H9 (cell line): ENCODE data around the gene PRDM11. TPM values are rescaled to one million over a fixed set of nuclear protein-coding genes. Genes with fewer than 3 reads are reported as not detected.

ENCODE experiments used
- DNase-seq: peaks from one replicate; pipeline ENCODE4 v3.0.0-alpha.2; 2017
- H2AFZ ChIP-seq: one replicate; pipeline ENCODE4 v1.6.1; 2013; ENCODE audit warnings: mild to moderate bottlenecking, low read length, control low read depth, moderate library complexity
- H2AK5ac ChIP-seq: 2 replicates; pipeline ENCODE4 v1.6.1; 2013; ENCODE audit warnings: low read length, control low read depth, mixed read lengths; ENCODE audit not compliant: insufficient read length
- H2BK120ac ChIP-seq: one replicate; pipeline ENCODE4 v1.6.1; 2013; ENCODE audit warnings: low read depth, mild to moderate bottlenecking, low read length, control low read depth, inconsistent platforms; ENCODE audit not compliant: poor library complexity, severe bottlenecking
- H2BK12ac ChIP-seq: 2 replicates; pipeline ENCODE4 v1.6.1; 2013; ENCODE audit warnings: low read length, control low read depth, mixed read lengths, low read depth; ENCODE audit not compliant: insufficient read length
- H2BK15ac ChIP-seq: 2 replicates; pipeline ENCODE4 v1.6.1; 2013; ENCODE audit warnings: low read depth, low read length, control low read depth
- H2BK20ac ChIP-seq: one replicate; pipeline ENCODE4 v1.6.1; 2013; ENCODE audit warnings: low read depth, mild to moderate bottlenecking, low read length, control low read depth, inconsistent platforms; ENCODE audit not compliant: poor library complexity, severe bottlenecking
- H2BK5ac ChIP-seq: 2 replicates; pipeline ENCODE4 v1.6.1; 2013; ENCODE audit warnings: low read length, control low read depth, mixed read lengths; ENCODE audit not compliant: insufficient read length
- H3K14ac ChIP-seq: 2 replicates; pipeline ENCODE4 v1.6.1; 2013; ENCODE audit warnings: low read length, control low read depth; ENCODE audit not compliant: insufficient read depth
- H3K18ac ChIP-seq: 2 replicates; pipeline ENCODE4 v1.6.1; 2013; ENCODE audit warnings: low read depth, mild to moderate bottlenecking, mixed read lengths, low read length, control low read depth; ENCODE audit not compliant: insufficient read length
- H3K23ac ChIP-seq: 2 replicates; pipeline ENCODE4 v1.6.1; 2013; ENCODE audit warnings: low read length, control low read depth, mixed read lengths, low read depth; ENCODE audit not compliant: insufficient read length
- H3K23me2 ChIP-seq: 2 replicates; pipeline ENCODE4 v1.6.1; 2013; ENCODE audit warnings: low read depth, mild to moderate bottlenecking, mixed read lengths, low read length, control low read depth; ENCODE audit not compliant: insufficient read length, poor library complexity, severe bottlenecking
- H3K27ac ChIP-seq: 2 replicates; pipeline ENCODE4 v1.5.1; 2013; ENCODE audit warnings: low read length, control low read depth, mixed read lengths, low read depth; ENCODE audit not compliant: insufficient read length
- H3K27me3 ChIP-seq: 2 replicates; pipeline ENCODE4 v1.6.1; 2013; ENCODE audit warnings: low read length, control low read depth, inconsistent platforms; ENCODE audit not compliant: insufficient read depth
- H3K4ac ChIP-seq: 2 replicates; pipeline ENCODE4 v1.6.1; 2013; ENCODE audit warnings: low read depth, mild to moderate bottlenecking, control low read depth, inconsistent platforms, low read length, moderate library complexity
- H3K4me1 ChIP-seq: 2 replicates; pipeline ENCODE4 v1.6.1; 2013; ENCODE audit warnings: low read length, control low read depth, inconsistent platforms; ENCODE audit not compliant: insufficient read depth
- H3K4me2 ChIP-seq: 2 replicates; pipeline ENCODE4 v1.6.1; 2013; ENCODE audit warnings: low read length, control low read depth, mixed read lengths; ENCODE audit not compliant: insufficient read length, insufficient read depth
- H3K56ac ChIP-seq: 2 replicates; pipeline ENCODE4 v1.6.1; 2013; ENCODE audit warnings: low read depth, mild to moderate bottlenecking, mixed read lengths, low read length, control low read depth; ENCODE audit not compliant: insufficient read length
- H3K79me1 ChIP-seq: 2 replicates; pipeline ENCODE4 v1.6.1; 2013; ENCODE audit warnings: low read depth, mild to moderate bottlenecking, moderate library complexity, low read length, control low read depth, inconsistent platforms; ENCODE audit not compliant: insufficient read depth, poor library complexity, severe bottlenecking
- H3K79me2 ChIP-seq: 2 replicates; pipeline ENCODE4 v1.6.1; 2013; ENCODE audit warnings: low read length, control low read depth, inconsistent platforms; ENCODE audit not compliant: insufficient read depth
- H3K9ac ChIP-seq: 2 replicates; pipeline ENCODE4 v1.6.1; 2013; ENCODE audit warnings: low read length, control low read depth, mixed read lengths; ENCODE audit not compliant: insufficient read length; ENCODE audit errors: extremely low read depth
- H3K9me3 ChIP-seq: one replicate; pipeline ENCODE4 v1.6.1; 2013; ENCODE audit warnings: low read depth, low read length, inconsistent platforms; ENCODE audit not compliant: control insufficient read depth
- H3T11ph ChIP-seq: one replicate; pipeline ENCODE4 v1.6.1; 2013; ENCODE audit warnings: mild to moderate bottlenecking, low read length, control low read depth, inconsistent platforms
- H4K20me1 ChIP-seq: one replicate; pipeline ENCODE4 v1.6.1; 2013; ENCODE audit not compliant: control insufficient read depth, insufficient read length, insufficient read depth
- H4K5ac ChIP-seq: 2 replicates; pipeline ENCODE4 v1.6.1; 2013; ENCODE audit warnings: low read depth, mild to moderate bottlenecking, mixed read lengths, low read length, control low read depth; ENCODE audit not compliant: insufficient read length
- H4K8ac ChIP-seq: replicated peaks from 2 replicates; pipeline ENCODE4 v1.6.1; 2013; ENCODE audit warnings: low read length, control low read depth, mixed read lengths, low read depth; ENCODE audit not compliant: insufficient read length
- H4K91ac ChIP-seq: 2 replicates; pipeline ENCODE4 v1.6.1; 2013; ENCODE audit warnings: low read depth, mild to moderate bottlenecking, moderate library complexity, mixed read lengths, low read length, control low read depth; ENCODE audit not compliant: insufficient read length
- H3K27ac Mint-ChIP-seq, 3 experiments: 2 replicates in 2 of 3; 3 replicates in 1 of 3; pipeline ENCODE4 v1.8.0; 2020 to 2021; ENCODE audit warnings: mixed read lengths in 3 of 3, mild to moderate bottlenecking in 1 of 3, moderate library complexity in 1 of 3
- H3K27me3 Mint-ChIP-seq: 2 replicates; pipeline ENCODE4 v1.8.0; 2021; ENCODE audit warnings: low read depth, mild to moderate bottlenecking, moderate library complexity, mixed read lengths
- H3K36me3 Mint-ChIP-seq, 3 experiments: 2 replicates in 2 of 3; 3 replicates in 1 of 3; pipeline ENCODE4 v1.8.0; 2020 to 2021; ENCODE audit warnings: low read depth in 3 of 3, mixed read lengths in 3 of 3; ENCODE audit not compliant: insufficient read depth in 1 of 3
- H3K4me1 Mint-ChIP-seq, 2 experiments: 2 replicates each; pipeline ENCODE4 v1.8.0; 2020; ENCODE audit warnings: mixed read lengths in 2 of 2
- H3K4me3 Mint-ChIP-seq, 2 experiments: 2 replicates in 1 of 2; 3 replicates in 1 of 2; pipeline ENCODE4 v1.8.0; 2020 to 2021; ENCODE audit warnings: mild to moderate bottlenecking in 2 of 2, mixed read lengths in 2 of 2, moderate library complexity in 1 of 2
- H3K9me3 Mint-ChIP-seq, 2 experiments: 2 replicates in 1 of 2; 3 replicates in 1 of 2; pipeline ENCODE4 v1.8.0; 2020; ENCODE audit warnings: mild to moderate bottlenecking in 2 of 2, mixed read lengths in 2 of 2, moderate library complexity in 1 of 2
- WGBS: extraction: QIAGEN DNeasy Blood & Tissue Kit; methylation state at CpG from one replicate; pipeline ENCODE4 v1.1.7; 2013; ENCODE audit warnings: missing lambda C conversion rate, low lambda C conversion rate, mixed read lengths; ENCODE audit not compliant: insufficient read length; ENCODE audit errors: extremely low coverage; 5-methylcytosine and 5-hydroxymethylcytosine counted together
- total RNA-seq: library from RNA; stranded (reverse); gene quantifications from 2 replicates; pipeline ENCODE4 v1.2.1, GENCODE V29; 2021
- TF ChIP-seq, protein P1 (sequence below): fragments of 200-600 bp; sonication (generic); conservative IDR thresholded peaks from 3 replicates; pipeline ENCODE4 v1.8.0; 2021; ENCODE audit warnings: antibody characterized with exemption, mild to moderate bottlenecking

PRDM11 gene
- total RNA-seq, 1 experiment from 2014 or later: 11.5 TPM

GRCh38 chr11:45155627-45156180 lies 9.3 kb downstream of the PRDM11 start:
- H3K4ac ChIP-seq: no peak overlapping the region
- H4K5ac ChIP-seq: no peak overlapping the region
- no peak overlapping the region for H4K8ac ChIP-seq
- H3K56ac ChIP-seq: no peak overlapping the region
- no peak overlapping the region for H2BK5ac ChIP-seq
- H2BK12ac ChIP-seq: no peak overlapping the region
- DNase-seq: no peak
- H3K79me2 ChIP-seq: no peaks in the 10 kb centered on the region; the same call in 1 of the 2 replicates
- H4K91ac ChIP-seq: no peak overlapping the region
- H3T11ph ChIP-seq: no peak overlapping the region
- no peak overlapping the region for H3K23ac ChIP-seq
- TF ChIP-seq, protein P1, sequence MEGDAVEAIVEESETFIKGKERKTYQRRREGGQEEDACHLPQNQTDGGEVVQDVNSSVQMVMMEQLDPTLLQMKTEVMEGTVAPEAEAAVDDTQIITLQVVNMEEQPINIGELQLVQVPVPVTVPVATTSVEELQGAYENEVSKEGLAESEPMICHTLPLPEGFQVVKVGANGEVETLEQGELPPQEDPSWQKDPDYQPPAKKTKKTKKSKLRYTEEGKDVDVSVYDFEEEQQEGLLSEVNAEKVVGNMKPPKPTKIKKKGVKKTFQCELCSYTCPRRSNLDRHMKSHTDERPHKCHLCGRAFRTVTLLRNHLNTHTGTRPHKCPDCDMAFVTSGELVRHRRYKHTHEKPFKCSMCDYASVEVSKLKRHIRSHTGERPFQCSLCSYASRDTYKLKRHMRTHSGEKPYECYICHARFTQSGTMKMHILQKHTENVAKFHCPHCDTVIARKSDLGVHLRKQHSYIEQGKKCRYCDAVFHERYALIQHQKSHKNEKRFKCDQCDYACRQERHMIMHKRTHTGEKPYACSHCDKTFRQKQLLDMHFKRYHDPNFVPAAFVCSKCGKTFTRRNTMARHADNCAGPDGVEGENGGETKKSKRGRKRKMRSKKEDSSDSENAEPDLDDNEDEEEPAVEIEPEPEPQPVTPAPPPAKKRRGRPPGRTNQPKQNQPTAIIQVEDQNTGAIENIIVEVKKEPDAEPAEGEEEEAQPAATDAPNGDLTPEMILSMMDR: no peak
- H3K9me3 ChIP-seq: no peaks in the 10 kb centered on the region
- no peaks in the 10 kb centered on the region for H3K4me1 ChIP-seq
- no CpG with 5 or more reads among the region's 4 CpGs for WGBS
- no peaks in the 10 kb centered on the region for H3K27me3 ChIP-seq
- H3K9me3 Mint-ChIP-seq: no peaks in the 10 kb centered on the region
- H2BK120ac ChIP-seq: no peak overlapping the region
- peaks cover 3% of the 10 kb centered on the region for H3K79me1 ChIP-seq
- peaks cover 6 to 10% of the 10 kb centered on the region in 2 experiments for H3K4me1 Mint-ChIP-seq
- no peak overlapping the region for H2BK15ac ChIP-seq
- H3K27ac Mint-ChIP-seq: no peak overlapping the region
- H3K23me2 ChIP-seq: no peaks in the 10 kb centered on the region
- no peak overlapping the region for H3K4me2 ChIP-seq
- no peak overlapping the region for H3K9ac ChIP-seq
- H2AK5ac ChIP-seq: no peak overlapping the region
- peaks cover 0 to 2% (median 0%) of the 10 kb centered on the region in 3 experiments; a peak in 2 of 7 replicates for H3K36me3 Mint-ChIP-seq
- no peak overlapping the region for H3K4me3 Mint-ChIP-seq
- H4K20me1 ChIP-seq: no peaks in the 10 kb centered on the region
- H2BK20ac ChIP-seq: no peak overlapping the region
- H3K27ac ChIP-seq: no peak overlapping the region
- H2AFZ ChIP-seq: no peak overlapping the region
- H3K27me3 Mint-ChIP-seq: no peaks in the 10 kb centered on the region
- H3K18ac ChIP-seq: no peak overlapping the region
- H3K14ac ChIP-seq: no peak overlapping the region
